NCI-H1417 treated with DMSO at 0.1 percent for 48 hours (cell line): ENCODE measurements around the gene SLC37A1.
"Not testable (repeated sequence)": the region's sequence is repeated elsewhere in the genome, so short reads cannot be mapped to it uniquely, and the experiment has no call there.

Source experiments
- DNase-seq: peaks from one replicate; lab custom pipeline; 2025; lab: John Stamatoyannopoulos, UW

SLC37A1 gene

DNA sequence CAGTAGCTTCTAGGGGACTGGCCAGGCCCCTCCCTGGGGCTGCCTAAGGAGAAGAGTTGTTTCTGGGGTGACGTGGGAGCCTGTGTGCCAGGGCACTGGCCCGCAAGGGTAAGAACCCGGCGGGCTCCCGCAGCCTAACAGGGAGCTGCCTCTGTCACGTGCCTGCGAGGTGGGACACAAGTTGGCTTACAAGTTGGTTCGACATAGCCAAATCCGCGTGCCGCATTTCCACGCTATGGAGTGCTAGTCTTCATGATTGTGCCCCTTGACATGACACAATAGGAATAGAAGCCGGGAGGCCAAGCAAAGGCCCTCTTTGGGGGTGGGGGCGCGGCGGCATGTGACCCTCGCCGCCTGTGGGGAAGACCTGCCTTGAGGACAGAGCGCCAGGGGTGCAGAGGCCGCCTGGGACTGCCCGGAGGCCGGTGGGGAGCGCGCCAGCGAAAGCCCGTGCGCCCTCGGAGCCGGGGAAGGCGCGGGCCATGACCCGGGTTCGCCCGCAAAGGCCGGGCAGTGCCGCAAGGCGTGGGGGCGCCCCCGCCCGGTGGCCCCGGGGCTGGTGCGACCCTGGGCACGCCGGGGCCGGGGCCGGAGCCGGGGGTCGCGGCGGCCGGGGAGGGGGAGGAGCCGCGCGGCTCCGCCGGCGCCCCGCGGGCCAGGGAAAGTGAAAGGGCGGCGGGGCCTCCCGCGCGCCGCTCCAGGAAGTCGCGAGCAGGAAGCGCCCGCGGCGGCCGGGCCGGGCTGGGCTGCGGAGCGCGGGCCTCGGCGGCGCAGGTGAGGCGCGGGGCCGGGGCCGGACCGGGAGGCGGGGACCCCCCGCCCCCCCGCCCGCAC is at the start of gene SLC37A1:
Gene SLC37A1, plus strand, starts transcription at position 702 of the 834 bp plus-strand sequence. CDS start 4,603 bp downstream, outside the sequence.
- no peak for DNase-seq

GRCh38 chr21:42463861-42464515 is 49.7 kb upstream of the SLC37A1 start:
- DNase-seq: no peak

DNA sequence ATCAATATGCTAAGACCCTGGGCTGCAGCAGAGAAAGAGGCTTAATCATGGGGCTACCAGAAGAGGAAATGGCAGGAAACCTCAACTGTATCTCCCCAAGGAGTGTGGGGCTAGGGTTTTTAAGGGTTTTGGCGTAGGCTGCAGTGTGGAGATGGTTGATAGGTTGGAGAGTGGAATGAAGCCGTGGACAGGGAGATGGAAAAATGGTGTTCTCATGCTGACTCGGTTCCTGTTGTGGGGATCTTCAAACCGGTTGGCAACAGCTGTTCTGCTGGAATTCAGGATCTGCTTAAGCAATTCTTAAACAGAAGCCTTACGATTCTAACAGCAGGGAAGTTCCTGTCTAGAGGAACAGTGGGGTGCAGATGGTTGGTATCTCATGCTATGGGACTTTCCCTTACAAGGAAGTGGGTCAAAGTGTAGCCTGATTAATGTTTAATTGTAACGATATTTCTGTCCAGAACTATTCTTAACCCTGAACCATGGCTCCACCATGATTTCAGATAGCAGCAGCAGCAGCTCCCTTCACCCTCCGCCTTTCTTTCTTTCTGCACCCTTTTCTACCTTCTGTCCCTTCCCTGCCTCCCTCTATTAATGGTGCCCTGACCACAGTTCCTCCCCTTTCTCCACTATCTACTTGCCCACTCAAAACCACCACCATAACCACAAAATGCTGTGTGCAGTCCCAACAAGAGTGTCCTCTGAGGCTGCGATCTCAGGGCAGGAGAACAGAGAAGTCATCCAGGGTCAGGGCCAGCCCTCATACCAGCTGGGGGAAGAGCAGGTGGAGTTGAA is 48.4 kb upstream of the SLC37A1 start:
- no peak for DNase-seq

DNA sequence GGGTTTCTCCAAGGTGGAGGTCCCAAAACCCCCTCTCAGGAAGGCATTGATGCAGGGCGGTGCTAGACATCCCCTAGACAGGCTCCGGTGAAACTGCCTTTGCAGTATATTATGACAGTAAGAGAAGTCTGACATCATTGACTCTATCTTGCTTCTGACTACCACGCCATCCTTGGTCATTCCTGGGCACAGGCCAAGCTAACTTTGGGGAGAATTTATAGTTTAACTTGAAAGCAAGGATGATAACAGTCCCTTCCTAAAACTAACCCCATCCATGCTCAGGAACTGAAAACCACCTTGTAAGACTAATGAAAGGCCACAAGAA is 47.9 kb upstream of the SLC37A1 start:
- no peak for DNase-seq

DNA sequence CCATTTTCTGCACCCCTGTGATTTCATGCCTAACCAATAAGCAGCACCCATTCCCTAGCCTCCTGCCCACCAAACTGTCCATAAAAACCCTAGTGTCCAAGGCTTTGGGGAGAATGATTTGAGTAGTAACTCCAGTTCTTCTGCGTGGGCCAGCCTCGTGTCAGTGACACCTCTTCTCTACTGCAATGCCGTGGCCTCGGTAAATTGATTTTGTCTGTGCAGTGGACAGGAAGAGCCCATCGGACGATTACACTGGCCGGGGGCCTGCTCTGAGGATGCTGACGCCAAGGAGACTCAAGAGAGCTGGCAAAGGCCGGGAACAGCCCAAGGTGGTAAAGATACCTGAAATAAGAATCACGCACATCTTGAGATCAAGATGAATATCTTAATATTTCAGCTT is 47.0 kb upstream of the SLC37A1 start:
- DNase-seq: no peak

- no peak for DNase-seq
These were observed 46.3 kb upstream of the SLC37A1 start for GRCh38 chr21:42467140-42467983.

DNA sequence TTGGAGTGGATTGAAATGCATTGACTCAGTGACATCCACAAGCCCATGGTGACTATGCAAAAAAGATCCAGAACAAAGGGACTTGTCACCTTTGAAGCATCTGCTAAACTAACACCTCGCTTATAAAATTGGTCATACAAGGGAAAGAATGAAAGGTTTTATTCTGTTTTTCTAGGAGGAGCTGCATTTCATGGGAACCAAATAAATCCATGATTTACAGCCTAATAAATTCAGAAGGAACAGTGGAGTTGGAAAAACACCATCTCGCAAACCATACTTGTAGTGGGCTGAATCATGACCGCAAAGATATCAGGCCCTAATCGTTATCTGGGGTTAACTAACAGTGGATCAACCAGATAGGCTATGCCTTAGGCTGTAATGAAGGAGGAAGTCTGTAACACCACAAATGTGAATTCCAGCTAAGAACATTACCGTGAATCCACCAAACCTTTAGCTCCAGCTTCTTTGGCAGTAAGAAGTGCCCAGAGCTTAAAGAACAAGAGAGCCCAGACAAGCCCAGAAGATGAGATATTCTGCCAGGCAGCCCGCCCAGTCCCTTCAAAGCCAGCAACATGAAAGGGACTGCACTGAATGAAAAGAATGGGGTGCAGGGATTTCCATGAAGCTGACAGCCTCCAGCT is 45.0 kb upstream of the SLC37A1 start:
- no peak for DNase-seq

DNA sequence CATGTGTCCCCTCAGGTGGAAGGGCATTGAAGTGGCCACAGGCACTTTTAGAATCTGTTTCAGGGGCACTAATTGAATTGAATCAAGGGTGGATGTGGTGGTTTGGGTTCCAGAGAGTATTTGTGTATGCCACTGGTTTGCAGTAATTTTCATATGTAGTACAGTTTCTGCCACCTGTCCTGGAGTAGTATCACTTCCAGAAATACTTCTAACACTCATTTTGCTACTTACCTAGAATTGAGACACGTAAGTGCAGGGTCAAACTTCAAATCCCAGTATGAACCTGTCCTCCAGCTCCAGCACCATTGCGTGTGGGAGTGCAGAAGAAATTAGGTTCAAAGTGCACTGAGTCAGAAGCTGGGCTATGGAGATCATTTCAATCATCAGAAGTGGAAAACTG is 44.4 kb upstream of the SLC37A1 start:
- no peak for DNase-seq

GRCh38 chr21:42469726-42470125 is 43.9 kb upstream of the SLC37A1 start:
- DNase-seq: not testable (repeated sequence)

DNA sequence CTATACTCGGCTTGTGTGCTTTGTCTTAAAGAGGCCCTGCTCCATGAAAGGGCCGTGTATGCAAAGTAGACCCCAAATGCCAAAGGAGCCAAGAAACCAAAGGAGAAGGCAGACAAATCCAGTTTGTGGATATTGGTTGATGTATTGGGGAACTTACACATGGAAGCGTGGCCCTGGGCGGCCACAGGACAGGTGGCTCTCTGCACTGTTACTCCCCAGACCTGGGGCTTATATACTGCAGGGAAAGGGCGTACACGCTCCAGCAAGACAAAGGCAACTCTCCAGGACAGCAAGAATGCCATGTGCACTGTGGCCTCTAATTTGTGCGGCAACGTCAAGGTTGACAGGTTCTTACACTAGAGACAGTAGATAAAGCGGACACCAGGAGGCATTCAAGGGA is 42.4 kb upstream of the SLC37A1 start:
- no peak for DNase-seq

- DNase-seq: no peak
These were observed 41.8 kb upstream of the SLC37A1 start for GRCh38 chr21:42471716-42472330.

DNA sequence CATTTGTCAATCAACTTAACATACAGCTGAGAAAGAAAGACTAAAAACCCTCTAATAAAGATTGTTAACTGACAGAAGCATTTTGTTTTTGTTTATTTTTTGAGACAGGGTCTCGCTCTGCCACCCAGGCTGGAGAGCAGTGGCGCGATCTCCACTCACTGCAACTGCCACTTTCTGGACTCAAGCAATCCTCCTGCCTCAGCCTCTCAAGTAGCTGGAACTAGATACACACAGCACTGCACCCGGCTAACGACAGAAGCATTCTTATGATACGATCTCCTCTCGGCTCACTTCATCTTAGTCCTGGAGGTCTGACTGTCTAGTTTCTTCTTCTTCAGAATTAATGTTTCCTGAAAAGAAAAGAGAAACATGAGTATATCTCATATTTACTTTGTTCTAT is 41.1 kb upstream of the SLC37A1 start:
- no peak for DNase-seq

DNA sequence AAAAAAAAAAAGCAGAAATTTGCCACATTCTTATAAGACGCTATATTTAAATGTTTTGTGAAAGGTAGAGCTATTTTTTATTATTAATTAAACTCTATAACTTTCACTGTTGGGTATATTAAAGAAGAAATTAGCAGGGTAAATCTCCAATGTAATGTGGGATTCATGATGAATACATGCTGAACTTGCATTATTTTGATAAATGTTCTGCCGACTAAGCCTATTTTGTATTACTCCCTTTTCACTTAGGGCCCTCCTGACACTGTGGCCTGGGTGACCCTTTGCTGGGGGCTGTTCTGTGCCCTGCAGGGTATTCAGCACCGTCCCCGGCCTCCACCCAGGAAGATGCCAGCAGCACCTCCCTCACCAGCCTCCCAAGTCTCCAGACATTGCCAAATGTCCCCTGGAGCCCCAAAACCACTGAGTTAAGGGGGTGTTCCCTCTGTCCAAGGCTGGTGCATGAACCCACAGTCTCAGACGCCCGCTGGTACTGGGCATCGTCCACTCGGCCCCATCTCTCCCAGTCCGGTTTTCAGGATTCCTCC is 40.1 kb upstream of the SLC37A1 start:
- no peak for DNase-seq

- no peak for DNase-seq
These were observed 39.4 kb upstream of the SLC37A1 start for GRCh38 chr21:42474043-42474831.

DNA sequence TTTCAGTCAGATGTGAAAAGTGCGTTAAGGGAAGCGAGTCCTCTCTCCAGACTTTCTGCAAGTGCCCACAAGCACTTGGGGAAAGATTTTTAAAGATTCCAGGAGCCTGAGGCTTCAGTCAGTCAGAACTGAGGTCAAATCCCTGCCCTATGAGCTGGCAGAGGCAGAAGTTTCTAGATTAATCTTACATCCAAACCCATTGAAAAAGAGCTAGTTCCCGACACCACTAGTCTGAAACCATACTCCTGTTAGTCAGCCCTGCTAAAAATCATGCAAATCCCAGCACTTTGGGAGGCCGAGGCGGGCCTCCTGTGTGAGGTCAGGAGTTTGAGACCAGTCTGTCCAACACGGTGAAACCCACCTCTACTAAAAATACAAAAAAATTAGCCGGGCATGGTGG is 38.6 kb upstream of the SLC37A1 start:
- no peak for DNase-seq

DNA sequence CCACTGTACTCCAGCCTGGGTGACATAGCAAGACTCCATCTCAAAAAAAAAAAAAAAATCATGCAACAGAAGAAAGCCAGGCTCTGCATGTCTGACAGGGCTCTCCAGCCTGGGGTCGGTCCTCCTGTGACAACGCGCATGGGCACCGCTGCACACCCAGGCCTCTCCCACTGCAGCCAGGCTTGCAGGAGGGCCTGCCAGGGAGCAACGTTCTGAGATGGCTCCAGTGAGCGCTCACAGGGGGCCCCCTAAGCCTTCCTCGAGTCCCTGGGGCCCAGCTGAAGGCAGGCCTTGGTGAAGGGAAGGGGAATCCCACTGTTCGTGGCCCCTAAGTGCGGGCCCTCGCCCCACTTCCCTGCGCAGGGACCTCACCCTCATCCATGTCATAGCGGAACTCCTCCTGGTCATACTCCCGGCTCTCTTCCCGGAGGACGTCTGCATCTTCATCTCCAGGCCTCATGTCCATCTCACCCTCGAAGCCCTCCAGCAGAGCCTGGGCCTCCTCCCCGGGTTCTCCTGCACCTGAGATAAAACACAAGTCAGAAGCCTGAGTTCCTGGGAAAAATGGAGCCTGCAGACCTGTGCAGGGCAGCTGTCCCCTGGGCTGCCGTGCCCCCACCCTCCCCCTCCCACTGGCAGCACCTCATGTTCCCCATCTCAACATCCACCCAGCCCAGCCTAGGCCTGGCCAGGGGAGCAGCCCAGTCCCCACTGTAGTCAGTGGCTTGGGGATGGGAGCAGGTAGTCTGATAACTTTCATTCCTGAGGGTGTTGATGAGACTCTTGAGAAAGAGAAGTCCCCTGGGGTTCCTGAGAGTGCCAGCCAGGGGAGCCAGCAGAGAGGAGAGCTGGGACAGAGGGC is 37.9 kb upstream of the SLC37A1 start:
- DNase-seq: no peak

GRCh38 chr21:42476388-42477331 is 37.0 kb upstream of the SLC37A1 start:
- no peak for DNase-seq

DNA sequence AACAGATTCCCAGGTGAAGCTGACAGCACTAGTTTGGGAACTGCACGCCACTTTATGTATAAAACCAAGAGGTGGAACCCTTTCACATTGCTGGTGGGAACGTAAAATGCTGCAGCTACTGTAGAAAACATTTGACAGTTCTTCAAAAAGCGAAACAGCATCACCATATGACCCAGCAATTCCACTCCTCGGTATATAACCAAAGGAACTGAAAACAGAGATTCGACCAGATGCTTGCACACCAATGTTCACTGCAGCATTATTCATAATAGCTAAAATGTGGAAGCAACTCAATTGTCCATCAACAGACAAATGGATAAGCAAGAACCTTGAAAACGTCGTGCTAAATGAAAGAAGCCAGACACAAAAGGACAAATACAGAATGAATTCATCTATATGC is 35.1 kb upstream of the SLC37A1 start:
- no peak for DNase-seq
